Neural progenitor cell (in vitro differentiated cells): Measurements from ENCODE around the gene VEZT.

ENCODE experiments used
- EZH2 ChIP-seq: fragments of 200-600 bp; sonication (generic); IDR thresholded peaks from 2 replicates; pipeline ENCODE4 v1.6.1; 2017; ENCODE audit warnings: antibody characterized with exemption, mild to moderate bottlenecking, moderate library complexity
- TF ChIP-seq, protein P1 (sequence below): fragments of 200-600 bp; sonication (generic); IDR thresholded peaks from 2 replicates; pipeline ENCODE4 v1.5.1; 2017; ENCODE audit warnings: antibody characterized with exemption, mild to moderate bottlenecking

DNA sequence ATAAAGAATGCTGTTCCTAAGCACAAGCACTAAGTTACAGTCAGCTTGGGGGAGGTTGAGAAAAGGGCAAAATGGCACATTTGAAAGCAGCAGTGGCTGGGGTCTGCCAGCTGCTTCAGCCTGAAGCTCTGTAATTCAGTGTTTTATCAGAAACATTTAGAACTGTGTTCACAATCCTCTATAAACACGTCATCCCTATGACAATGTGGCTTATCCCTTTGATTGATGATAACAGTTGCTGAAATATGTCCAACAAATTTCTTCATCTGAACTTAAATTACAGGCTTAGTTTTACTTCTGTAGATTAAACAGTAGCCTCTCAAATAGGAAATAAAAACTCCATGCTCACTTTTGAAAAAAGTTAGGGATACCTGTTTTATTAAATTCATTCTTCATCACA lies 108.8 kb downstream of the VEZT start:
- TF ChIP-seq, protein P1, sequence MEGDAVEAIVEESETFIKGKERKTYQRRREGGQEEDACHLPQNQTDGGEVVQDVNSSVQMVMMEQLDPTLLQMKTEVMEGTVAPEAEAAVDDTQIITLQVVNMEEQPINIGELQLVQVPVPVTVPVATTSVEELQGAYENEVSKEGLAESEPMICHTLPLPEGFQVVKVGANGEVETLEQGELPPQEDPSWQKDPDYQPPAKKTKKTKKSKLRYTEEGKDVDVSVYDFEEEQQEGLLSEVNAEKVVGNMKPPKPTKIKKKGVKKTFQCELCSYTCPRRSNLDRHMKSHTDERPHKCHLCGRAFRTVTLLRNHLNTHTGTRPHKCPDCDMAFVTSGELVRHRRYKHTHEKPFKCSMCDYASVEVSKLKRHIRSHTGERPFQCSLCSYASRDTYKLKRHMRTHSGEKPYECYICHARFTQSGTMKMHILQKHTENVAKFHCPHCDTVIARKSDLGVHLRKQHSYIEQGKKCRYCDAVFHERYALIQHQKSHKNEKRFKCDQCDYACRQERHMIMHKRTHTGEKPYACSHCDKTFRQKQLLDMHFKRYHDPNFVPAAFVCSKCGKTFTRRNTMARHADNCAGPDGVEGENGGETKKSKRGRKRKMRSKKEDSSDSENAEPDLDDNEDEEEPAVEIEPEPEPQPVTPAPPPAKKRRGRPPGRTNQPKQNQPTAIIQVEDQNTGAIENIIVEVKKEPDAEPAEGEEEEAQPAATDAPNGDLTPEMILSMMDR: no peak
- TF ChIP-seq EZH2: no peak
